ENCODE results near the gene ZBTB44. TPM values are rescaled to one million over a fixed set of nuclear protein-coding genes. Genes with fewer than 3 reads are reported as not detected.

Gene ZBTB44
- total RNA-seq, 2 experiments from 2014 or later, result 38.2 to 49.4 TPM

DNA sequence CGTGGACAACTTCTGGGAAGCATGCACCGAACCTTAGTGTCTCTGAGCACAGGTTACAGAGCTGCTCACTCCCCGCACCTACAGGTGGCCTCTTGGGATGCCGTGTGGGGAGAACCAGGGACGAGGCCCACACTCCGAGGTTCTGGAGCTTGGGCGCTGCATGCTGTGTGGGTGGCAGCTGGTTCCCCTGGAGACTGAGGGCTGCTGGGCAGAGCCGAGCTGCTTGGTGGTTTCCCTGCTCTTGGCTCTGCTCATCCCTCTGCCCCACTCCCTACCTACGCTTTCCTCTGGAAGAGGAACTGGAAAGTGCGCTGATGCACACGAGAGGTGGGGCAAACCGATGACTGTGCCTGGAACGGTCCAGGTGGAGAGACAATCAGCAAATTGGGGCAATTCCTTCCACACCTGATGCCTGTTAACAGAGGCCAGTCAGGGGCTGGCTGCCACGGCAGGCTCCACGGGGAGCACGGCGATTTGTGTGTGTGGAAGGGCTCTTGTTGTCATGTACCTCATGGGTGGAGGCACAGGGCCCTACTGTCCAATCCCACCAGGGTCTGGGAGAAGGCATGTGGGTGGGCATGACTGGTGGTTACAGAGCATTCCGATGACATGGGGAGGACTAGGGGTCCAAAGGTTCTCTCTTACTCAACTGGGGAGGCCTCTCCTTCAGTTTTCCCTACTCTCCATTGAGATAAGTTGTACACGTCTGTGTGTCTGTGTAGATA lies 94.2 kb downstream of the ZBTB44 start:
- POLR2A ChIA-PET, result interaction anchor here (0.6 kb wide), 1 partner anchor 178 kb away, joined by 5 read pairs; no protein-coding TSS in a partner anchor
- no peak for ATAC-seq
- CTCF ChIA-PET, result no interaction called here

DNA sequence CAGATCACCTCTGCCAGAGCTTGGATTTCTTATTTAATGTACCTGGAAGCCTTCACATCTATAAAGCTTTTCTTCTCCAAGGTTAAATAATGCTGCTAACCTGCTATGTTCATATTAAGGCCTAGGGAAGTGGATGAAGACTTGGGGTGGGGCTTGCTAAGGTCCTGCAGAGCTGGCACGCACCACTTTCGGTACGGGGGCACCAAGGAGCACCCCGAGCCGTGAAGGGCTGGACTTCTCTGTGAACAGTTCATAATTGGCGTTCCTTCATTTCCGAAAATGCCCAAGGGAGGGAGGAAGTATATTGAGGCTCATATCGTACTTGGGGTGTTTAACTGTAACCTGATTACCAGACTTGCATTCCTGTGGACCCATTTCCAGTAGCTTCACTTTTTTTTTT lies 95.6 kb downstream of the ZBTB44 start:
- no peak overlapping the region for H3K4me3 Mint-ChIP-seq
- ChIA-PET CTCF (no interaction called here), POLR2A (no interaction called here)
- no peak overlapping the region for H3K27ac Mint-ChIP-seq
- H3K27me3 Mint-ChIP-seq, result peaks cover 2% of the 10 kb centered on the region
- DNase-seq, result no peak
- peaks cover 4% of the 10 kb centered on the region for H3K4me1 Mint-ChIP-seq
- no peak for ATAC-seq
- H3K9me3 Mint-ChIP-seq (ENCODE audit: low read depth), result no peaks in the 10 kb centered on the region
- H3K36me3 Mint-ChIP-seq (ENCODE audit: low read depth), result no peaks in the 10 kb centered on the region
- intact Hi-C loops (cut with DNase I, micrococcal nuclease), result no loop called here

More for the DNA sequence above, 94.2 kb downstream of the ZBTB44 start:
- H3K36me3 Mint-ChIP-seq (ENCODE audit: low read depth), result peaks cover 2% of the 10 kb centered on the region
- H3K4me3 Mint-ChIP-seq, result no peak overlapping the region
- no peaks in the 10 kb centered on the region for H3K27me3 Mint-ChIP-seq
- H3K27ac Mint-ChIP-seq, result no peak overlapping the region
- intact Hi-C loops (cut with DNase I, micrococcal nuclease), result no loop called here
- DNase-seq, result no peak
- H3K4me1 Mint-ChIP-seq, result peaks cover 4% of the 10 kb centered on the region
- H3K9me3 Mint-ChIP-seq (ENCODE audit: low read depth), result no peaks in the 10 kb centered on the region

DNA sequence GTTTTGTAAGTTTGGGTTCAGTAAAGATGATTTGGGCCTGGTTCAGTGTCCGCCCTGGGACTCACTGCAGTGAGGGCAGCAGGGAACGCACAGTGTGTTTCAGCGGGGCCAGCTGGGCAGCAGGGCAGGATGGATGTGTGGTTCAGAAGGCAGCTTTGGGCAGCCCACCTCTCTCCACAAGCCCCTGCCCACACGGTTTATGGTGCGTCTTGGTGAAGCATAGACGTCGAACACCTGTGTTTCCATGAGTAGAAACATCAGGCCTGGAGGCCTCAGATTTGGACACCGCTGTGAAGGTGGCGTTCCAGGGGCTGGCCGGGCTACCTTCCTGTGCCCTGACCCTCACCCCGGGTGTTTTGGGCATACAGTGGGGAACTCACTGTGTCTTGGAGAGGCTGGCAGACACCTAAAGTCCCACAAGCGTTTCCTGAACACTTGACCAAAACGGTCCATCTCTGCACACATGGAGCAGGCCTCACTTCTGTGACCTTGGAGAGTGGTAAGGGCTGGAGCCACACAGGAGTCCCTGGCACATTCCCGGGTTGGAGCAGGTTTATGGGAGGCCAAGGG lies 96.1 kb downstream of the ZBTB44 start:
- intact Hi-C loops (cut with DNase I, micrococcal nuclease), result no loop called here
- Mint-ChIP-seq H3K4me3 (no peak overlapping the region), H3K36me3 (ENCODE audit: low read depth) (no peaks in the 10 kb centered on the region), H3K27ac (no peak overlapping the region), H3K27me3 (peaks cover 2% of the 10 kb centered on the region), H3K9me3 (ENCODE audit: low read depth) (no peaks in the 10 kb centered on the region), H3K4me1 (peaks cover 4% of the 10 kb centered on the region)
- ATAC-seq, result no peak
- DNase-seq, result no peak
- CTCF ChIA-PET, result no interaction called here
- POLR2A ChIA-PET, result no interaction called here

DNA sequence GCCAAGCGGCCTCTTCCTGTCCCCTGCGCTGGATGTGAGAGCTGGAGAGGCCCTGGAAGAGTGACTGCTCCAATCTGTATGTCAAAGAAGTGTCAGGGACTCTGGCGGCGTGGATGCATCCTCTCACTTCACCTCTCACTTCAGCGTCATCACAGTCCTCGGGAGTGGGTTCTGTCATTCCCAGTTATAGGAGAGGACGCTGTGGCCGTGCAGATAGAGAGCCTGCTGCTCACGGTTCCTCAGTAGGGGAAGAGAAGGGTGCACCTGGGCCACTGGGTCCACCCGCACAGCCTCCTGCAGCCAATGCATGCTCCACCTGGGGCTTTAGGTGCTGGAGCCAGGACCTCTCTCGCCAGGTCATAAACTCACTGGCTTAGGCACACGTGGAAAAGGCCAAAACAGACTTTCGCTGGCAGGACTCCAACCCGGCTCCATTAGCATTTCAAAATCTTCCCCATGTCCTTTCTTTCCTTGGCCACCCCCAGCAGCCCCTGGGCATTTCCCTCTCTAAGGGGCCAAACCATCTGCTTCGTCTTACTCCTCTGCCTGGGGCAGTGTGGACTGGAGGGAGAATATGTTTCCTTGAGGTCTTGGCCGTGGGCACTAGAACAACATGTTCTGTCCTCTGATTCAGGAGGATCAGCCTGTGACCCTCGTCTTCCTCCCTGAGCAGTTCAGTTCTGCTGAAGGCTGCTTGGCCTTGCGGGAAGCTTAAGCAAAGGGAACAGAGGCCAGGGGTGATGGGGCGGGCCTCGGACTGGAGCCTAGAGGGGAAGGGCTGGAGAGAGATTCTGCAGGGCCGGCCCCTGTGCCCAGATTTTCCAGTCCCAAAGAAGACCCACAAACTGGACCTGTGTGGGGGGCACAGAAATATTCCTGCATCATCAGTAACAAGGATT lies 97.3 kb downstream of the ZBTB44 start:
- H3K4me3 Mint-ChIP-seq, result no peak overlapping the region
- H3K9me3 Mint-ChIP-seq (ENCODE audit: low read depth), result no peaks in the 10 kb centered on the region
- no peaks in the 10 kb centered on the region for H3K36me3 Mint-ChIP-seq (ENCODE audit: low read depth)
- no peak for ATAC-seq
- no peak for DNase-seq
- POLR2A ChIA-PET, result no interaction called here
- CTCF ChIA-PET, result interaction anchor here (0.7 kb wide), 1 partner anchor 719 kb away, joined by 3 read pairs; no protein-coding TSS in a partner anchor
- no peaks in the 10 kb centered on the region for H3K4me1 Mint-ChIP-seq
- H3K27ac Mint-ChIP-seq, result no peak overlapping the region
- H3K27me3 Mint-ChIP-seq, result peaks cover 2% of the 10 kb centered on the region
- intact Hi-C loops (cut with DNase I, micrococcal nuclease), result no loop called here

DNA sequence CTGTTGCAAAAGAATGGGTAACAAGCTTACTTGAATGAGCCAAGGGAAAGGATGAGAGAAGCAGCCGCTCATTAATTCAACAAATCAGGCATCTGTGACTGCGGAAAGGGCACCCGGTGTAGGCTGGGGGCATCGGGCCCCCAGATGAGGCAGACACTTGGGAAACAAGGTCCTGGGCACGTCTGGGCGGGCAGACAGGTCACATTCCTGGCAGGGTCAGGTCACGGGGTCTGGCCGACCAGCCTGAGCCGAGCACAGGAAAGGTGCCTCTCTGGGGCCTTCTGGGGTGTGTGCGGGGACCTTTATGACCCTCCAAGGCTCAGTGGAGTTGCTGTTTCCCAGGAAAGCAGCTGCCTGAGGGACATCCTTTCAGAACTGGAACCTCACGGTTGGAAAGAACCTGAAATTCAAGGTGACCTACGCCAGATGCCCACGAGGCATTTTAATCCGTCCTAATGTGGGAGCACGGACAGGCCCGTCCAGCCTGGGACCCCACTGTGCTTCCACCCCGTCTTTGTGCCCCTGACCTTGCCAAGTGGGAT lies 98.1 kb downstream of the ZBTB44 start:
- intact Hi-C loops (cut with DNase I, micrococcal nuclease), result no loop called here
- no peak overlapping the region for H3K27ac Mint-ChIP-seq
- CTCF ChIA-PET, result interaction anchor here (0.7 to 0.9 kb wide), 2 partner anchors 10 to 53 kb away, joined by 3 to 4 read pairs; no protein-coding TSS in a partner anchor
- no peaks in the 10 kb centered on the region for H3K36me3 Mint-ChIP-seq (ENCODE audit: low read depth)
- no peaks in the 10 kb centered on the region for H3K9me3 Mint-ChIP-seq (ENCODE audit: low read depth)
- DNase-seq (no peak), ATAC-seq (no peak)
- POLR2A ChIA-PET, result no interaction called here
- H3K4me1 Mint-ChIP-seq, result no peaks in the 10 kb centered on the region
- no peak overlapping the region for H3K4me3 Mint-ChIP-seq
- H3K27me3 Mint-ChIP-seq, result peaks cover 2% of the 10 kb centered on the region

DNA sequence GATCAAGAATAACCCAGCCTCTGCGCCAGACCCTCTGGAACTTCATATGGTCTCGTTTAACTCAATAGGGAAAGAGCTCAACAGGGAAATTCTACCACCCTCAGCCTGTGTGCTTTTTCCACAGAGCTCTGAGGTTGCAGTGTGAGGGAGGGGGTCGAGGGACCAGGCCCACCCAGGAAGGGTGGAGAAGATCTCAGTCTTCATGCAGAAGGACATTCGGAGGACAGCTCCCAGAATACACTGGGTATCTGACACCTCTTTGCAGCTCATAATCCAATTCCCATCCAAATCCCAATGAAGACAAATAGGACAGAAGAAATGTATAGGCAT lies 98.5 kb downstream of the ZBTB44 start:
- DNase-seq (no peak), ATAC-seq (no peak)
- Mint-ChIP-seq H3K4me3 (no peak overlapping the region), H3K9me3 (ENCODE audit: low read depth) (no peaks in the 10 kb centered on the region), H3K36me3 (ENCODE audit: low read depth) (no peaks in the 10 kb centered on the region), H3K27ac (no peak overlapping the region), H3K27me3 (peaks cover 2% of the 10 kb centered on the region), H3K4me1 (no peaks in the 10 kb centered on the region)
- CTCF ChIA-PET, result interaction anchor here (0.7 to 0.9 kb wide), 2 partner anchors 10 to 54 kb away, joined by 3 to 4 read pairs; no protein-coding TSS in a partner anchor
- intact Hi-C loops (cut with DNase I, micrococcal nuclease), result no loop called here
- POLR2A ChIA-PET, result no interaction called here

DNA sequence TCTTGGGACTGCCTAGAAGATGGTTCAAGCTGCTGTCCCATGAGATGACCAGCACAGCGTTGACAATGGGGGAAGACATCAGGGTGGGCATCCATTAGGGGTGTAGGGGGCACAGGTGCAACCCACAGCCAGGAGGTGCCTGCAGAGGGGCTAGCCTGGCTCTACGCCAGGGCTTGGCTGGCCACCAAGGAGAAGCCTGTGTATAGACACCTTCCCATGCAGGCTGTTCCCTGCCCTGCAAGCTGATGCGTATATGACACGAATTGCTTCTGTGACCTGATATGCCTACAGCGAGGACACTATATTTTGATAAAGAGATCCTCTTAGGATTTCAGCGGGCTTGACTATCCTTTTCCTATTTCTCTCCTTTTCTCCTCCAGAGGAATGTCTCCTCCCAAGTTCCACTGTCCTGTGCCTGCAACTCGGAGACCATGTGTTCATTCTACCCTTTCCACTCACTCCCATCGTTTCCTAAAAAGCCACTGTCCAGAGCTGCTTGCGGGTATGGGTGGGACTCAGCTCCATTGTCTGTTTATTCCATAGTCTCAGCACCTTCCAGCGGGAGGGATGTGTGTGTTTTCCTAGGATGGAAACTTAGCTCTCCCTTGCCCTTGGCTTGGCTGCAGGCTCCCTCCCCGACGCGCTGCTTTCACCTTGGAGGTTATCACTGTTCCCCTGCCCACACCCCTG lies 99.0 kb downstream of the ZBTB44 start:
- Mint-ChIP-seq H3K4me1 (no peaks in the 10 kb centered on the region), H3K27me3 (peaks cover 2% of the 10 kb centered on the region), H3K4me3 (no peak overlapping the region), H3K9me3 (ENCODE audit: low read depth) (no peaks in the 10 kb centered on the region), H3K27ac (no peak overlapping the region), H3K36me3 (ENCODE audit: low read depth) (no peaks in the 10 kb centered on the region)
- CTCF ChIA-PET, result interaction anchor here (0.9 kb wide), 1 partner anchor 9 kb away, joined by 3 read pairs; no protein-coding TSS in a partner anchor
- no peak for DNase-seq
- intact Hi-C loops (cut with DNase I, micrococcal nuclease), result no loop called here
- ATAC-seq, result no peak
- POLR2A ChIA-PET, result no interaction called here

DNA sequence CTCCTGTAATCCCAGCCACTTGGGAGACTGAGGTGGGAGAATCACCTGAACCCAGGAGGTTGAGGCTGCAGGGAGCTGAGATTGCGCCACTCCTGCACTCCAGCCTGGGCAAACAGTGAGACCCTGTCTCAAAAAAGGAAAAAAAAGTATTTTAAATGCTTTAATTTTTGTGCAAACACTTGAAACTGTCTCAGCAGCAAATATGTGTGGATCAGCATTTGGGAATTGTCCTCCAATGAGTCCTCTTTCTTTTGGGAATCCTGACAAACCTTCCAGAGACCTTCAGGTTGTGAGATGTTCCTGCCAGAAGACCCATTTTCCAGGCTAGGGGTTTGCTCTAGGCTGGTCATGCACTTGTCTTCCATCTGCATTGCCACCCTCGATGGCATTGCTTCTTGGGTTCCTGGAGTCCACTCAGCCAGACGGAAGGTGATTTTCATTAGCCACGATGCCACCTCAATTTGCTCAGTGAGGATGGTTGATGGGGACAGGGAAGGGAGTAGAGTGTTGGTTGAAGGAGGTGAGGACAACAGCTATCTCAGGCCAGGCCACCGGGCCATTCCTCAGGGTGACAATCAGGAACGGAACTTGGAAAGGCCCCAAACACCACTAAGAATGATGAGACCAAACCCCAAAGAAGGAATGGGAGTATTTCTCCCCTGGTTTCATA lies 99.7 kb downstream of the ZBTB44 start:
- no peaks in the 10 kb centered on the region for H3K9me3 Mint-ChIP-seq (ENCODE audit: low read depth)
- H3K27ac Mint-ChIP-seq, result no peak overlapping the region
- intact Hi-C loops (cut with DNase I, micrococcal nuclease), result loop anchor here in 1 of 2 experiments (5.0 kb wide), 1 partner anchor 197 kb away; no protein-coding TSS in a partner anchor
- no peak overlapping the region for H3K4me3 Mint-ChIP-seq
- H3K27me3 Mint-ChIP-seq, result peaks cover 2% of the 10 kb centered on the region
- ChIA-PET CTCF (no interaction called here), POLR2A (no interaction called here)
- H3K36me3 Mint-ChIP-seq (ENCODE audit: low read depth), result no peaks in the 10 kb centered on the region
- H3K4me1 Mint-ChIP-seq, result no peaks in the 10 kb centered on the region
- DNase-seq (no peak), ATAC-seq (no peak)

DNA sequence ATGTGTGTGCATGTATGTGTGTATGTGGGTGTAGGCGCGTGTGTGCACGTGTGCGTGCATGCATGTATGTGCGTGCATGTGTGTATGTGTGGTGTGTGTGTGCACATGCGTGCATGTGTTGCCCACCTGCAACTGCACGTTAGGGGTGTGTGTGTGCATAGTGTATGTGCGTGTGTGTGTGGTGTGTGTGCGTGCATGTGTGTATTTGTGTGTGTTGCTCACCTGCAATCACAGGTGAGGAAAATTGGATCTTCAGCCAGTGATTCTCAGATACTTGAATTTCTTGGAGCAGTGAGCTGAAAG lies 100.8 kb downstream of the ZBTB44 start:
- no peak overlapping the region for H3K4me3 Mint-ChIP-seq
- no peaks in the 10 kb centered on the region for H3K9me3 Mint-ChIP-seq (ENCODE audit: low read depth)
- POLR2A ChIA-PET, result no interaction called here
- intact Hi-C loops (cut with DNase I, micrococcal nuclease), result loop anchor here (1.0 to 5.0 kb wide), 7 partner anchors 157 to 648 kb away; no protein-coding TSS in a partner anchor
- no peaks in the 10 kb centered on the region for H3K4me1 Mint-ChIP-seq
- peaks cover 2% of the 10 kb centered on the region for H3K27me3 Mint-ChIP-seq
- no peaks in the 10 kb centered on the region for H3K36me3 Mint-ChIP-seq (ENCODE audit: low read depth)
- CTCF ChIA-PET, result interaction anchor here (0.6 to 1.0 kb wide), 2 partner anchors 12 to 375 kb away, joined by 3 read pairs; no protein-coding TSS in a partner anchor
- no peak for DNase-seq
- no peak overlapping the region for H3K27ac Mint-ChIP-seq
- ATAC-seq, result no peak

DNA sequence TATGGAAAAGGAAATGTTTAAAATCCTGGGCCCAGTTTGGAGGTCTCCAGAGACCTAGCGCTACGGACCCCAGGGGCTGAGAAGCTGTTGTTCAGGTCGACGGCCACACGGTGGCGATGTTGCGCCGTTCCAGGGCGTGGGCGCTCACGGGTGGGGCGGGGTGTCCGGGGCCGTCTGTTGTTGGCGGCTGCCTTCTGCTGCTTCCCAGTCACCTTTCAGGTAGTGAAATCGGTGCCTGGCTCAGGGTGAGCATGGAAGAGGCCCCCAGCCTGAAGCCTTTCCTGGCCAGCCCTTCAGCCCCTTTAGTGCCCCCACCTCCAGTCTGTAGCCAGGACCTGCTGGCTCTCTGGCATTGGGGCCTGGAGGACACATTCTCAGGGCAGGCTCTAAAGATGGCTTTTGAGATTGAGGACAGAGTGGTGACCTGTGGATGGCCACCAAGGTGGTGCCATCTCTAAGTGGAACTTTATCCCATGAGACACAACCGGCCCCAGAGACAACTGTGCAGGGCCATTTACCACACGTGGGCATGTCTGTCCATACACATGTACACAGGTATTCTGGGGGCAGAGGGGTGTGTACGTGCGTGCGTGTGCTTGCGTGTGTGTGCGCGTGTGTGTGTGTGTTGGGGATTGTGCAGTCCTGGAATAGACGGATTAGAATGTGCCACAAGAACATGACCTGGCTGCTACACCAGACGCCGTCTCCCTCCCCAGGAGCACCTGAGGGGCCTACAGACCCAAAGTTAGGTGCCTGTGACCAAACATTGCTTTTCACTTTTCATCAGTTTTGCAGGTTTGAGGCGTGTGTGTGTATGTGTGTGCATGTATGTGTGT lies 101.4 kb downstream of the ZBTB44 start:
- Mint-ChIP-seq H3K4me1 (no peaks in the 10 kb centered on the region), H3K4me3 (no peak overlapping the region), H3K9me3 (ENCODE audit: low read depth) (no peaks in the 10 kb centered on the region), H3K36me3 (ENCODE audit: low read depth) (no peaks in the 10 kb centered on the region), H3K27me3 (peaks cover 2% of the 10 kb centered on the region), H3K27ac (no peak overlapping the region)
- CTCF ChIA-PET, result interaction anchor here (0.6 to 1.4 kb wide), 21 partner anchors 10 to 680 kb away, joined by 3 to 12 read pairs (median 3); no protein-coding TSS in a partner anchor
- ATAC-seq (peak; percentile 88), DNase-seq (peak; percentile 83)
- intact Hi-C loops (cut with DNase I, micrococcal nuclease), result loop anchor here (1.0 to 5.0 kb wide), 7 partner anchors 157 to 649 kb away; no protein-coding TSS in a partner anchor
- POLR2A ChIA-PET, result no interaction called here
